Activated CD4-positive, alpha-beta T cell treated with anti-CD3 and anti-CD28 coated beads, Interleukin-2, amount 10 ng/mL, durations not matched to agents 24 days and 14 days (primary cell): ENCODE data around the gene XXYLT1. TPM values are rescaled to one million over a fixed set of nuclear protein-coding genes. Genes with fewer than 3 reads are reported as not detected.

Source experiments
- DNase-seq: peaks from one replicate; pipeline ENCODE4 v3.0.0; 2022
- H3K27ac Mint-ChIP-seq: one replicate; pipeline ENCODE4 v1.8.0; 2022; ENCODE audit warnings: mild to moderate bottlenecking, mixed read lengths
- H3K27me3 Mint-ChIP-seq: one replicate; pipeline ENCODE4 v1.8.0; 2022; ENCODE audit warnings: mixed read lengths
- H3K36me3 Mint-ChIP-seq: one replicate; pipeline ENCODE4 v1.8.0; 2022; ENCODE audit warnings: low read depth, mild to moderate bottlenecking, mixed read lengths
- H3K4me1 Mint-ChIP-seq: one replicate; pipeline ENCODE4 v1.8.0; 2021; ENCODE audit warnings: mixed read lengths
- H3K4me3 Mint-ChIP-seq: one replicate; pipeline ENCODE4 v1.8.0; 2022; ENCODE audit warnings: mild to moderate bottlenecking, moderate library complexity, mixed read lengths
- H3K9me3 Mint-ChIP-seq: one replicate; pipeline ENCODE4 v1.8.0; 2021; ENCODE audit warnings: mixed read lengths
- intact Hi-C: fragments of 100-400 bp; cut with micrococcal nuclease; formaldehyde crosslinking; loops from one replicate; pipeline ENCODE4 v1.15.1; 2023
- total RNA-seq: library from RNA; stranded (reverse); gene quantifications from 2 replicates; pipeline ENCODE4 v1.2.3, GENCODE V29; 2022

The XXYLT1 gene
- total RNA-seq, 1 donor from 2014 or later, result 17.4 TPM

- H3K27me3 Mint-ChIP-seq, result no peaks in the 10 kb centered on the region
- intact Hi-C loops, result no loop called here
- no peak overlapping the region for H3K4me3 Mint-ChIP-seq
- DNase-seq, result no peak
- no peaks in the 10 kb centered on the region for H3K9me3 Mint-ChIP-seq
- H3K27ac Mint-ChIP-seq, result no peak overlapping the region
- no peaks in the 10 kb centered on the region for H3K4me1 Mint-ChIP-seq
- H3K36me3 Mint-ChIP-seq, result no peaks in the 10 kb centered on the region
Measured at GRCh38 chr3:195073866-195074860, 196.8 kb downstream of the XXYLT1 start.

- intact Hi-C loops, result no loop called here
- no peak overlapping the region for H3K27ac Mint-ChIP-seq
Measured at GRCh38 chr3:195072916-195073564, 197.9 kb downstream of the XXYLT1 start.

GRCh38 chr3:195071916-195072820 is 198.8 kb downstream of the XXYLT1 start:
- Mint-ChIP-seq H3K4me3 (no peak overlapping the region), H3K9me3 (no peaks in the 10 kb centered on the region)
- no peak for DNase-seq

More at GRCh38 chr3:195072916-195073564, 197.9 kb downstream of the XXYLT1 start:
- no peaks in the 10 kb centered on the region for H3K9me3 Mint-ChIP-seq
- no peaks in the 10 kb centered on the region for H3K27me3 Mint-ChIP-seq
- no peak overlapping the region for H3K4me3 Mint-ChIP-seq
- no peak for DNase-seq
- no peaks in the 10 kb centered on the region for H3K4me1 Mint-ChIP-seq
- H3K36me3 Mint-ChIP-seq, result no peaks in the 10 kb centered on the region

GRCh38 chr3:195071011-195071728 is 199.8 kb downstream of the XXYLT1 start:
- Mint-ChIP-seq H3K4me3 (no peak overlapping the region), H3K27ac (no peak overlapping the region), H3K9me3 (no peaks in the 10 kb centered on the region), H3K36me3 (no peaks in the 10 kb centered on the region), H3K4me1 (no peaks in the 10 kb centered on the region), H3K27me3 (no peaks in the 10 kb centered on the region)
- intact Hi-C loops, result no loop called here
- DNase-seq, result no peak

More at GRCh38 chr3:195071916-195072820, 198.8 kb downstream of the XXYLT1 start:
- Mint-ChIP-seq H3K27me3 (no peaks in the 10 kb centered on the region), H3K4me1 (no peaks in the 10 kb centered on the region), H3K36me3 (no peaks in the 10 kb centered on the region), H3K27ac (no peak overlapping the region)
- intact Hi-C loops, result no loop called here

GRCh38 chr3:195070336-195070735 is 200.6 kb downstream of the XXYLT1 start:
- DNase-seq, result no peak
- H3K36me3 Mint-ChIP-seq, result no peaks in the 10 kb centered on the region
- H3K4me3 Mint-ChIP-seq, result no peak overlapping the region
- H3K27me3 Mint-ChIP-seq, result no peaks in the 10 kb centered on the region
- H3K4me1 Mint-ChIP-seq, result no peaks in the 10 kb centered on the region
- intact Hi-C loops, result no loop called here
- no peaks in the 10 kb centered on the region for H3K9me3 Mint-ChIP-seq
- H3K27ac Mint-ChIP-seq, result no peak overlapping the region

- Mint-ChIP-seq H3K4me3 (no peak overlapping the region), H3K9me3 (no peaks in the 10 kb centered on the region), H3K4me1 (no peaks in the 10 kb centered on the region), H3K27me3 (no peaks in the 10 kb centered on the region), H3K27ac (no peak overlapping the region), H3K36me3 (no peaks in the 10 kb centered on the region)
- intact Hi-C loops, result no loop called here
- DNase-seq, result no peak
Measured at GRCh38 chr3:195069501-195070251, 201.3 kb downstream of the XXYLT1 start.

- Mint-ChIP-seq H3K4me1 (no peaks in the 10 kb centered on the region), H3K4me3 (no peak overlapping the region), H3K9me3 (no peaks in the 10 kb centered on the region), H3K36me3 (no peaks in the 10 kb centered on the region), H3K27me3 (no peaks in the 10 kb centered on the region), H3K27ac (no peak overlapping the region)
- intact Hi-C loops, result no loop called here
- DNase-seq, result no peak
Measured at GRCh38 chr3:195068084-195069080, 202.6 kb downstream of the XXYLT1 start.

GRCh38 chr3:195066441-195066841 is 204.5 kb downstream of the XXYLT1 start:
- Mint-ChIP-seq H3K27me3 (no peaks in the 10 kb centered on the region), H3K9me3 (no peaks in the 10 kb centered on the region), H3K4me1 (no peaks in the 10 kb centered on the region), H3K4me3 (no peak overlapping the region), H3K36me3 (no peaks in the 10 kb centered on the region), H3K27ac (no peak overlapping the region)
- intact Hi-C loops, result no loop called here
- no peak for DNase-seq

- no peak for DNase-seq
- H3K9me3 Mint-ChIP-seq, result no peaks in the 10 kb centered on the region
- no peaks in the 10 kb centered on the region for H3K4me1 Mint-ChIP-seq
- no peaks in the 10 kb centered on the region for H3K36me3 Mint-ChIP-seq
- no peak overlapping the region for H3K4me3 Mint-ChIP-seq
- intact Hi-C loops, result no loop called here
- no peak overlapping the region for H3K27ac Mint-ChIP-seq
- H3K27me3 Mint-ChIP-seq, result no peaks in the 10 kb centered on the region
Measured at GRCh38 chr3:195065864-195066185, 205.1 kb downstream of the XXYLT1 start.

- Mint-ChIP-seq H3K4me3 (no peak overlapping the region), H3K9me3 (no peaks in the 10 kb centered on the region), H3K27ac (no peak overlapping the region), H3K27me3 (no peaks in the 10 kb centered on the region), H3K4me1 (no peaks in the 10 kb centered on the region), H3K36me3 (no peaks in the 10 kb centered on the region)
- intact Hi-C loops, result no loop called here
- DNase-seq, result no peak
Measured at GRCh38 chr3:195065142-195065863, 205.7 kb downstream of the XXYLT1 start.

- Mint-ChIP-seq H3K36me3 (no peaks in the 10 kb centered on the region), H3K27me3 (no peaks in the 10 kb centered on the region), H3K27ac (no peak overlapping the region), H3K9me3 (no peaks in the 10 kb centered on the region), H3K4me3 (no peak overlapping the region), H3K4me1 (no peaks in the 10 kb centered on the region)
- intact Hi-C loops, result no loop called here
- DNase-seq, result no peak
Measured at GRCh38 chr3:195064300-195064931, 206.5 kb downstream of the XXYLT1 start.
